Stimulated activated CD8-positive, alpha-beta memory T cell treated with anti-CD3 and anti-CD28 coated beads, Interleukin-2, amount 100 ng/mL, for 48 hours (primary cell): ENCODE measurements around the gene THYN1.
A peak's percentile ranks its signal among the peaks of the same experiment; 100 is the strongest.
"Not testable (repeated sequence)": the region's sequence is repeated elsewhere in the genome, so short reads cannot be mapped to it uniquely, and the experiment has no call there.

Experiments used
- DNase-seq, 2 donors: peaks; one replicate each; pipeline ENCODE4 v3.0.0-alpha.2; 2020; ENCODE audit warnings: low read depth in 2 of 2

Gene THYN1

DNA sequence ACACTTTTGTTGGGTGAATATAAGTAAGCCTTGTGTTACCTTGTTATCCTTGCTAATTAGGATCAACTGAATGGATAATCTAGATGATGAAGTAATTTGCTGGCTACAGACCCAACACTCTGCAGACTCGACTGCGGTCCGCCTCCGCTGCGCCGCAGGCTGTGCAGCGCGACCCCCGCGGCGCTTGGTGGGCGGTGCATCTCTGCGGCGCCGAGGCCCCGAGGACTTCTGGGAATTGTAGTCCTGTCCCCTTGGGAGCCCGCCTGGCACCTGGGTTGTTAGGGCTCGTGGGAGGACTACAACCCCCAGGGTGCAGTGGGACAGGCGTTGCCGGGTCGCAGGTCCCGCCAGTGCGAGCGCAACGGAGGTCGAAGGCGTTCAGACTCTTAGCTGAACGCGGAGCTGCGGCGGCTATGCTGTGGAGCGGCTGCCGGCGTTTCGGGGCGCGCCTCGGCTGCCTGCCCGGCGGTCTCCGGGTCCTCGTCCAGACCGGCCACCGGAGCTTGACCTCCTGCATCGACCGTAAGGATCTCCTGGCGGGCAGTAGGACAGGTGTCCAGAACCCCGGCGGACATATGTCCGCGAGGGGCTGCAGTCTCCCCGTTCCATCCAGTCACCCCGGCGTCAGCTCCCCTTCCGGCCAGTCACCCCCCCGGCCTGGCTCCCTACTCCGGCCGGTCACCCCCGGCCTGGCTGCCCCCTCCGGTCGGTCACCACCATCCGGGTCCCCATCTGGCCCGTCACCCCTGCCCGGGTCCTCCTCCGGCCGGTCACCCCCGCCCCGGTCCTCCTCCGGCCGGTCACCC lies at the start of gene THYN1, which contains the start of gene ACAD8:
TSS of gene THYN1 (minus strand) at position 165 of the 806 bp plus-strand sequence. CDS start 470 bp downstream, outside the sequence.
TSS of gene ACAD8 (plus strand) at position 381 of the 806 bp plus-strand sequence. CDS start at position 414, 33 bp downstream.
- DNase-seq: peak; percentile 89 to 93

DNA sequence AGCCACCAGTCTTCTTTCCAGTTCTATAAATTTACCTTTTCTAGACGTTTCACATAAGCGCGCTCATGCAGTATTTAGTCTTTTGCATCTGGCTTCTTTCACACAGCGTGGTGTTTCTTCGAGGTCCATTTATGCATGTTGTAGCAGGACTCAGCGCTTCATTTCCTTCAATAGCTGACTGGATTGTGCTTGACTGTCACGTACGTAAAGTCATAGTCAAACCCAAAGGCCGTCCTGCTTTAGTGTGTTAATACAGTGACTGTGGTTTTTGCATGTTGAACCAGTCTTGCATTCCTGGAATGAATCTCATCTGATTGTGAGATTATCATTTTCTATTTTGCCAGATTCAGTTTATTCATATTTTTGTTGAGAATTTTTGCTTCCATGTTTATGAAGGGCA lies 41.5 kb upstream of the THYN1 start:
- no peak for DNase-seq

DNA sequence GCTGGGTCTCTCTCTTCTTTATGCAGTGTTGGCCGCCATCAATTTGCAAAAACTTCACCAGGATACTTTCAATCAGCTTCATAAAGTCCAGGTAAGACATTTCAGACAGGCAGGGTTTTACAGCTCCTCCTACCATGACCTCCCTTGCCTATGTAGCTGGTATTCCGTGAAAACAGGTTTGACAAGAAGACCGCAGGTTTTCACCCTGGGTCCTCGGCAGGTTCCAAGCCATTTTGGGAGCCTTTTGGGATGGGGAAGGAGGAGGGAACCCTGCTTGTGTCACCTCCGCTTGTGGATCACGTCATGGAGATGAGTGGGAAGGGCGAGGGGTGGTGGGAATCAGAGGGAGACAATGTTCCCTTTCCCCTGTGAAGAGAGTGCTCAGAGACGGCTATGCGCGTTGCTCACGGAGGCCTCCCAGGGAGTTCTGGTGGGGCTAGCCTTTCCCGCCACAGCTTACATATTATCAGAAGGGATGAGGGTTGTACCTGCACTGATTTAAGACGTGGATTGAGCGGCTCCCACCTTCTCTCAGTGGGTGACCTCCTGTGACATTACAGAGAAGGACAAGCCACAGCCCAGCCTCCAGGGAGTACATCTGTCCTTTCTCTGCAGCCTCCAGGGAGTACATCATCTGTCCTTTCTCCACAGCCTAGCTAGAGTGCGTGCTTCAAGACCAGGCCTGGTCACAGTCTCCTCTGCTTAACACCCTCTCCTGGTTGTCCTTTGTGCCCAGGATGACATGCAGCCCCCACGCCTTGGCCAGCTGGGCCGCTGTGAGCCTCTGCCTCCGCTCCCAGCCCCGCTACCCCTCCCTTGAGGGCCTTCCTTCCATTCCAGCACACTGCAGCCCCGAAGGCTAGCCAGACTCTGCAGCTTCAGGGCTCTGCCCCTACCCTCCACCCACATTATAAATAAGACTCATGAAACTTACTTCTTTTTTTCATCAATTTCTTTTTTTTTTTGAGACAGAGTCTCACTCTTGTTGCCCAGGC lies 40.3 kb upstream of the THYN1 start:
- DNase-seq: no peak

DNA sequence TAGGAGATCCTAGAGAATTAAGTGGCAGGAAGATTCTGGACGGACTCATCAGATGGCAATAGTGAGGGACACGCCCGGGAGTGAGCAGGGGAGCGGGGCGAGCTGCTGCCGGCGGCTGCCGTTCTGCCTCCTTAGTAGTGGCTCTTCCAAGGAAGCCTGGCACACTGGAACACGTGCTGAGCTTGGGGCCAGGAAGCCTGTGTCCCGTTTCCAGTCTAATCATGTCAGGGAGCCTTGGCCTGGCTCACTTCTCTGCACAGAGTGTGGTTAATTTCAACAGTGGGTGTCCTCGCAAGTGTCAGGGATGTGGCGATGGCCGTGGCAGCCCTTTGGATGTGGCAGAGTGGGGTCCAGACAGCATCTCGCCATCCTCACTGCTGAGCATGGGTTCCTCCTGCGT lies 39.5 kb upstream of the THYN1 start:
- DNase-seq: no peak

DNA sequence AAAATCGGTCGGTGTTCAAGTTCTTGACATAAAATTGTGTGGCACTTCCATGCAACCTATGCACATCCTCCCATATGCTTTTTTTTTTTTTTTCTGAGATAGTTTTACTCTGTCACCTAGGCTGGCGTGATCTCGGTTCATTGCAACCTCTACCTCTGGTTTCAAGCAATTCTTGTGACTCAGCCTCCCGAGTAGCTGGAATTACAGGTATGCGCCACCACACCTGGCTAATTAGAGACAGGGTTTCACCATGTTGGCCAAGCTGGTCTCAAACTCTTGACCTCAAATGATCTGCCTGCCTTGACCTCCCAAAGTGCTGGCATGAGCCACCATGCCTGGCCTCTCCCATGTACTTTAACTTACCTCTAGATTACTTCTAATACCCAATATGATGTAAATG lies 38.0 kb upstream of the THYN1 start:
- DNase-seq: no peak

DNA sequence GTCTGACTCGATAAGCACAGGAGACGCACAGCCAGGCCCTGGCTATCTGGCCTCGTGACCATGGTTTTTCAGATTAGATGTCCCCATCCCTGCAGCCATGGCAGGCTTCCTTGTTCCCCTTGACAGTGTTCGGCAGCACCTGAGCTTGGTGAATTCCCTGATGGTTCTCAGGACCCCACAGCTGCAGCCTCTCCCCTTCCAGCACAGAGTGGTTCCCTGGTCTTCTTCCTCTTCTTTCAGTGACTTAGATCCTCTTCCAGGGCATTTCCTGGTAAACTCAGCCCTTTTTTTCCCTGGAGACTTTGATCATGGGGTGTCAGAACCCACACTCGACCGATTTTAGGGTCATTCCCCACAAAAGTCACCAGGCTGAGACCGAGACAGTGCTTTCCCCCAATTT lies 37.5 kb upstream of the THYN1 start:
- DNase-seq: no peak

DNA sequence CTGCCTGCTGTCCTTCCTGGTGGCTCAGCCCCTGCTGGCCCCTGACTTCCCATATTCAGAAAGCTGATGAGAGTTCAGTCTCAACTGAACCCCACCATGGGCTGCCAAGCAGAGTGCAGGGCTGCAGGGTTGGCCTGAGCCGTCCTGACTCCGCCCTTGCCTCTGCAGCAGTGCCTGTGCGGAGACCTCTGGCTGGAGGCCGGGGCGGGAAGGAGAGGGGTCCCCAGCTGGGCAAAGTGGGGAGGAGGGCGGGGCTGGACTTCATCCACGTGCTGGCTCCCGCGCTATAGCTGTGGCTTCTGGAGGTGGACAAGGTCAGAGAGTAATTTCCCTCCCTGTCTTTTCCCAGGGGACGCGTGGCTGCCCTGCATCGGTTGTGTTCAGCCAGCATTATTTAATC lies 36.6 kb upstream of the THYN1 start:
- no peak for DNase-seq

DNA sequence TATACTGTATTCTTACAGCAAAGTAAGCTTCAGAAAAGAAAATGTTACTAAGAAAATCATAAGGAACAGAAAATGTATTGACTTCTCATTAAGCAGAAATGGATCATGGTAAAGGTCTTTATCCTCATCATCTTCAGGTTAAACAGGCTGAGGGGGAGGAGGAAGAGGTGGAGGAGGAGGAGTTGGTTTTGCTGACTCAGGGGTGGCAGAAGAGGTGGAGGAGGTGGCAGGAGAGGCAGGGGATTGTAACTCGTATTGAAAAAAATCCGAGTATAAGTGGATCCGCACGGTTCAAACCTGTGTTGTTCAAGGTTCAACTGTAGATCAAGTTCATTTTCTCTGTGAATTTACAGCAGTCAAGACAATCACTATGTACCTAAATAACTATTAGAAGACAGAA lies 36.0 kb upstream of the THYN1 start:
- no peak for DNase-seq

DNA sequence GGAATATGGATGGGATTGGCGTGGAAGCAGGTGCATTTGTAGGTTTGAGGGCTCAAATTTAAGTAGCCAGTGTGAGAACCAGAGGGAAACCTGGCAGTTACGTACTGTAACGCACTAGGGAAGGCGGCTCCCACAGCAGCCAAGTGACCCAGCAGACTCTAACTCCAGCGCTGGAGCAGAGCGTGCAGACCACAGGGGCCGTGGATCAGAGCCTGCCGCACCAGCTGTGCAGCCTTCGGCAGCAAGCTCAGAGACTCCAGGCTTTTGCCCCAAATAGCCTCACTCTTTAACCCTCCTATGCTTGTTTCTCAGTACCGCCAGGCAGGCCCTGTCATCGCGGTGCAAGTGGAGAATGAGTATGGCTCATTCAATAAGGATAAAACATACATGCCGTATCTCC lies 35.3 kb upstream of the THYN1 start:
- no peak for DNase-seq

DNA sequence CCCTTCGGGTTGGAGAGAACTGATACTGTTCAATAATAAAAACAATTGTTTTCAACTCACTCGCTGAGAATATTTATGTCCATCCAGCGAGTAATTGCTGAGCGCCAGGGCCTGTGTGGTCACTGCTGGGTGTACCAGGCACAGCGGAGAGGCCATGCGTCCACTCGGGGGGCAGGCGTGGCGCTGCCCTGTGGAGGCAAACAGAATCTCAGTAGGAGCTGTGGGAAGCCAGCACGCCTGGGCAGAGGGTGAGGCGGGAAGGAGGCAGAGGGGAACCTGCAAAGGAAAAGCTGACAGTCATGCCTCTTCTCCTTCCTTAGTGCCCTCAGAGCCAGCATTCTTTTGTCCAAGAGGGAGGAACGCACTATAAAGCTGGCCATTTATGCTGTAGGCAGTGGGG lies 34.4 kb upstream of the THYN1 start:
- DNase-seq: no peak

DNA sequence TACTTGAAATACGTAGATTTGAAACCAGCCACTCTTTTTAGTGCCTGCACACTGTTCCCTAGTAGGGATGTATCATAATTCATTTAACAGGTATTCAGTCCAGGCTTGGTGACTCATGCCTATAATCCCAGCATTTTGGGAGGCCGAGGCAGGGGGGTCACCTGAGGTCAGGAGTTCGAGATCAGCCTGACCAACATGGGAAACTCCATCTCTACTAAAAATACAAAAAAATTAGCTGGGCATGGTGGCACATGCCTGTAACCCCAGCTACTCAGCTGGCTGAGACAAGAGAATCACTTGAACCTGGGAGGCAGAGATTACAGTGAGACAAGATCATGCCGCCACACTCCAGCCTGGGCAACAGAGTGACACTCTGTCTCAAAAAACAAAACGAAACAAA lies 31.2 kb upstream of the THYN1 start:
- not testable (repeated sequence) for DNase-seq

DNA sequence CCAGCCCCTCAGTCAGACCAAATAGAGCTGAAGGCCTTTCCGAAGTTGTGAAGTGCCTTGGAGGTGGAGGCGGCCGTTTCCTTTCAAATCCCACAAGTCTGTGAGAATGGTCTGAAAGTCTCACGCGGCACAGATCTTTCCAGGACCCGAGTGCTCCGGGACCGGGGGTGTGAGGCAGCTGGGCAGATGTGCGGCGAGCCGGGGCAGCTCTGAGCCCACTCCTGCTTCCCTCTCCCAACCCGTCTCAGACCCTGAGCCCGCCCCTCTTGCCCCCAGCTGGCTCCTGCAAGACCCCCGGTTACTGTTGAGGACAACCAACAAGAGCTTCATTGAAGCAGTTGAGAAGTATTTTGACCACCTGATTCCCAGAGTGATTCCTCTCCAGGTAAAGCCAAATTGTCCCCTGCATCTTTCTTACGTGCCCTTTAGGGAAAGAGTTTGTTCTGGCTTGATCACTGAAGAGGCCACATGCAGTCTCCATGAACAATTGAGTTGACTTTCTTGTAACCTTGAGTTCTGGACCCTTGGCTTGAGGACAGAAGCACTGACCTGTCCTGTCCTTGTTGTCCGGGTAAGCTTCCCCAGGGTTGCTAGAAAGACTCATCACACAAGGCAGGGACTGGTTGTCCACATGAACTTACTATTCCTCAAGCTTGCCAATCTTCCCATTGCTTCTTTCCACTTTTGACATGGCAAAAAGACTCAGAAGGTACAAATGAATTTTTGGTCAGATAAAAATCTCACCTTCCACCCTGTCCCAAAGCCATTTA lies 30.5 kb upstream of the THYN1 start:
- DNase-seq: no peak

DNA sequence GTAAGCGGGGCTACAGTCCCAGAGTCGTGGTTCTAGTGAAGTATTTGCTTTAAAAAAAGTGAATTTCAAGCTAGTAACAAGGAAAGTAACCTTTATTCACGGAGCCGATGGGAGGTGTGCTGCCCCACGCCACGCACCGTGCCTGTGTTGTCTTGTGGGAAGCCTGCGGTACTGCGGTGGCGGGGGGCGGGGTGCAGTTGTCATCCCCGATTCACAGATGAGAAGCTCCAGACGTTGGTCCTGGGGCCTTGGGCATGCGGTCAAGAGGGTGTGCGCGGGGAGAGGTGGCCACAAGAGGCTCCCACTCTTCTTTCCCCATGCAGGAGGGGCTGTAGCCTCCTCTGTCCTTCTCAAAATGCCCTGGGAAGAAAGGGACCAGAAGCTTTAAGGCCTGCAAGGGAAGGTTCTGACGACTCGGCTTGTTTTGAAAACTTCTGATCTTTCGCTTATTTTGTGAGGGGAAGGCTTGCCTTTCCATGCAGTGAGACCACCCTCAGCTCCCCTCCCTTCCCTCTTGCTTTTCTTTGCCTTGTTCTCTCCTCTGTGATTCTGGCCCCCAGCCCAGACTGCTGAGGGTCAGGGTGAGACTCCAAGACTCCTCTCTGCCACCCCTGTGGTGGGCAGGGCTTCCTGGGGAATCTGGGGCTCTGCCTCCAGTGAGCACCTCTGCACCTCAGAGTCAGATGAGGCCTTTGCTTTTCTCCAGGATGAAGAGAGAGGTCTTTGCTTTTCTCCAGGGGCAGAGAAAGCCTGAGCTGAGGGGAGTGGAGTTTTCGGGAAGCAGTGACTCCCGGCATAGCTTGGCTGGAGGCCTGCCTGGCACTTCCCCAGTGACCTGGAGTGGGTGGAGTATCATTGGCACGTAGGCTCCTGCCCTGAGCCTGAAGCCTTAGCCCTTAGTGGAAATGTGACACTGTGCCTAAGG lies 29.2 kb upstream of the THYN1 start:
- no peak for DNase-seq

DNA sequence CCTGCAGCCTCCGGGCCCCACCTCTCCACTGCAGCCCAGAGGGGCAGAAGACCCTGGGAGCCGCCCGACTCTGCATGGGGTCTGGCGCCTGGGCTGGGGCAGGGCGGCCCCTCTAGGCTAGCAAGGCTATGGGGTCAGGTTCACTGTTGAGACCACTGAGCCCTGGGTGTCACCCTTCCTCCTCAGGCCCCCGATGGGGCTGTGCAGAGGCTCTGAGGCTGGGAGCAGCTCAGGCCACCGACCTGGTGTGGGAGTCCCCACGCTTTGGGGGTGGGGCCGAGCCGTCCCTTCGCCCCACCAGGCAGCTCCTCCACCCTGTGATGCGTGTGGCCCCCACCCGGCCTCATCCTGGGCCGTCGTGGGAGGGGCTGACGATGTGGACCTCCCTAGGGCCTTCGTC lies 28.5 kb upstream of the THYN1 start:
- DNase-seq: not testable (repeated sequence)

DNA sequence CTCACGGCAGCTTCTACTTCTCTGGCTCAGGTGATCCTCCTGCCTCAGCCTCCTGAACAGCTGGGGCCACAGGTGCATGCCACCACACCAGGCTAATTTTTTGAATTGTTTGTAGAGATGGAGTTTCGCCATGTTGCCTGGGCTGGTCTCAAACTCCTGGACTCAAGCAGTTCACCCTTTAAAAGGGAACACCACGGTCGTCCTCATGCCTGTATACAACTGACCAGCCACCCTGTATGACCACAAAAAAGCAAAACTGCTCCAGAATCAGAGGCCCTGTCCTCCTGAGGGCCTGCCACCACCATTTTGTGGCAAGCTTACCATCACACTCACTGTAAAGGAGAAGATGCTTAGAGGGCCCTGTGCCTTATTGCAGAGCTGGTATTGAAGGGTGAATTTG lies 25.2 kb upstream of the THYN1 start:
- no peak for DNase-seq

DNA sequence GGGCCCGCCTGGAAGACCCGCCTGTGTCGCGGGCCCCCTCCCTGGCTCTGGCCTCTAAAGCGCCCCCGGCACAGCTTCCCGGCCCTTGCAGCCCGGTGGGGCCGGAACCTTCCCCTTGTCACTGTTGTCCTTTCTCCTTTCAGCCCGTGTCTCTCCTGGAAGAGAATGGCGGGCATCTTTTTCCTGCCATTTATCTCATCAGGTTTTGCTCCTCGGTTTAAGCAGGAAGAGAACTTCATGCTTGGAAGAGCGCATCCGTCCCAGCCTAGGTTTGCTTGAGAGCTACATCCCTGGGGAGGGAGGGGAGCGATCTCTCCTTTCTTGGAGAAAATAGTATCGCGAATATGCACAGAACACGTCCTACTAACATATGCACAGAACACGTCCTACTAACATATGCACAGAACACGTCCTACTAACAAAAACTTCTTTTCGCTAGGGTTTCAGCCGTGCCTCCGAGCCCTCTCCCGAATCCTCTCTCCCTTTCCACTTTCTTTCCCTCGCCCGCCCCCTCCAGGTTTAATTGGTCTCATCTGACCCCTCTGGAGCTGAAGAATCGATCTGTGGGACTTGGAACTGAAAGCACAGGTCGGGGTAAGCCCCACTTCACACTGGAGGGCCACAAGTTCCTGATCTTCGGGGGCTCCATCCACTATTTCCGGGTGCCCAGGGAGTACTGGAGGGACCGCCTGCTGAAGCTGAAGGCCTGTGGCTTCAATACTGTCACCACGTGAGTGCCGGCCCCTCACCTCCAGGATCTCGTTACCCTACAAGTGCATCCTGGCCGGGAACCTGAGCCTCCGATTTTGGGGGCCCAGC lies 24.2 kb upstream of the THYN1 start:
- no peak for DNase-seq

DNA sequence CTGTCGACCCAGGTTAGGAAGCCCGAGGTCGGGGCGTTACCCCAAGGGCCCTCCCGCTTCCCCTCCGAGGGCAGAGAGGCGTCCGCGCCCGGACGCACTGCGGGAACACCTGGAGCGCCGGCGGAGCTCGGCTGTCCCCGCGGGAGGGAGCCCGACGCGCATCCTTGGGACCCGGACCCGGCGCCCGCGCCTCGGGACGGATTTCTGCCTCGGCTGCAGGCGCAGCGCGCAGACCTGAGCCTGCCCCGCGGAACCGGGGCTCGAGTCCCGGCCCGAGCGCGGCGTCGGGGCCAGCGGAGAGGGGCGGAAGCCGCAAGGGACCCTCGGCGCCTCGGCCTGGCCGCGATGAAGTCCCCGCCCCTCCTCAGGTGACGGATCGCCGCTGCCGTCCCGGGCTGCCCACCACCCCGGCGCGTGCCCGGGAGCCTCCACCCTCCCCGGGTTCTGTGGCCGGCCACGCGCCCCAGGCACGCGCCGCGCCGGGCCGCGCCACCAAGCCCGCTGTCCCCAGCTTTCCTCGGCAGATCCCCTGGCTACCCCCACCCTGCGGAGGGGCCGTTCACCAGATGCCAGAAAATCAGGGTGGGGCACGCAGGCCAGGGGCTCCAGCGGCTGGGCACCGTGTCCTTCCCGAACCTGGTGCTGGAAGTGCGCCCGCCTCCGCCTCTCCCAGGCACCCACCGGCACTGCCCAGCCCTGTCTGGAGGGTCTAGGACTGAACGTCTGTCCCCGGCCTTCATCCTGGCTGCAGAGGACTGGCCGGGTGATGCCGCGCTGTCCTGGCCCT lies 23.4 kb upstream of the THYN1 start:
- peak in 1 of 2 donors; percentile 16 for DNase-seq

DNA sequence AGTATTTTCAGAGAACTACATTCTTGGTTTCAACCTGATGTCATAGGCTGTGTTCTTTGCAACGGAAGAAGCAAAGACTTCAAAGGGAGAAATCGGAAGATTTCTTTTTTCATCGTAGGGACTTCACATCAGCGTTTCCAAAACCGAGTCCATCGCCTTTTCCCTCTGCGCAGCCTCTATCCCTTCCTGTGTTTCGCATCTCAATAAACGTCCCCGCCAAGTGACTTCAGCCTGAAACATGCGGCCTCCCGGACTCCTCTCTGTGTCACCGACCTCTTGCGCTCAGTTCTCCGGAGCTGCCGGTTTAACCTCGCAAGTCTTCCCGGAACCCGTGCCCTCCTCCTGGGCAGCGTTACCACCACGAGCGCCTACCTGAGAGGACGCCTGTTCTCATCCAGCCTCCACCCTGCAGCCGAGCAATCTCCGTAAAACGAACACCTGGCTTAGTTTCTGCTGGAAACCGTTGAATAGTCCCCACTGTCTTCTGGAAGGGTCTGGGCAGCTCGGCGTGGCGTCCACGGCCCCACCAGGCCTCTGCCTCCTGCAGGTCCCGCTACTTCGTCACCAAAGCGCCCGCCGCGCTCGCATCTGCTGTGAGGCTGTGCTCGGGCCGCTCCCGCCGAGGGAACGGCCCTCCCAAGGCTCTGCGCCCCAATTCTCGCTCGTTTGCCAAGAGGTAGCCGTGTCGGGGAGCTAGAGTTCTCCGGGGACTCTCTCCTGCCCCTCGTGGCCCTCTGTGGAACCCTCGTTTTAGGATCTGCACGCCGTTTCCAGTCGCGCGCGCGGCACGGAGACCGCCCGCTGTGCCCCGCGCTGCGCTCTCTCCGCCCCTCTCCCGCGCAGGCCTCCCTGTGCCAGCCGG lies 22.6 kb upstream of the THYN1 start, which contains the start of gene GLB1L3:
TSS of gene GLB1L3 (plus strand) at position 846 of the 862 bp plus-strand sequence. CDS start 362 bp downstream, outside the sequence.
- DNase-seq: peak; percentile 60 to 72
